Measurements from ENCODE around the gene AKTIP. TPM values are rescaled to one million over a fixed set of nuclear protein-coding genes. Genes with fewer than 3 reads are reported as not detected.

AKTIP gene
- total and polyA plus RNA-seq, 8 donors: 12.5 to 34.9 (median 16.4) TPM

DNA sequence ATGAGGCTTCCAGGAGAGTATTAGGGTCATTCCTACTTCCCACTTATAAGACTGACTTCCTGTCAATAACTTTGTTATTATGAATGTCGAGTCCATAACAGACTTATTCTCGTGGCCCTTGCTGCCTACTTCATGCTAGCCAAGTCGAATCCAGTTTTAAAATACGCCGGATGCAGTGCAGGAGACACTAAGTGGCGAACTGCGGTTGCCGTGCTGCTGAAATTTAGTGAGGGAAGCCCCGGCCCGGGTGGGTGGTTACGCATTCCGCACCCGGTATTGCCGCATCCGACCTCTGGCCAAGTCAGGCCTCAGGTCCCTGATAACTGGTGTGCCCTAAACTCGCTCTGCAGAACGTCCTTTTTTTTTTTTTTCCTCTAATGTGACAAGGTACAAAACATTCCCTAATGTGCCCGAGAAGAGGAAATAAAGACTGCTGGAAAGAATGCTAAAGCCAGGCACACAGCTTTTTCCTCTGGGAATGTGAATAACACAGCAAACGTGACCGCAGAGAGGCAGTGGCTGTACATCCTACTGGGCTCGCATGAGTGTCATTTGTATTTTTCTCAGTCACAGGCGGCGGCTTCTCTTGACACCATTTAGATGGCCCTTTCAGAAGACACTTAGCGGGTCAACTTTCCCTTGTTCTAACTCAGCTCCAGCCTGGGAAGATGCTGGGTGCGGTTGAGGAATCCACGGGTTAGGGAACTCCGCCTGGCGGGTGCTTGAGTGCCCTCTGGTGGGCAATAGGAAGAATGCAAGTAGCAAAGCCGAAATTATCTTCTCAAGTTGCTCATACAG, 7.1 kb upstream of the AKTIP start:
- Histone ChIP-seq H3K27ac (peak overlapping the region in 4 of 5 donors; percentile 20 to 65 (median 60)), H3K4me1 (peaks cover under 1 to 24% (median 20%) of the 10 kb centered on the region in 4 donors), H3K36me3 (no peaks in the 10 kb centered on the region), H3K27me3 (no peaks in the 10 kb centered on the region), H3K9me3 (no peaks in the 10 kb centered on the region), H3K4me3 (no peak overlapping the region)
- WGBS, 5 donors: 31 to 41% (median 35%) methylated on average over 29 of the region's 29 CpGs
- no peak for TF ChIP-seq POLR2A (IDR thresholded peaks at IDR 0.05)
- TF ChIP-seq, protein P1, sequence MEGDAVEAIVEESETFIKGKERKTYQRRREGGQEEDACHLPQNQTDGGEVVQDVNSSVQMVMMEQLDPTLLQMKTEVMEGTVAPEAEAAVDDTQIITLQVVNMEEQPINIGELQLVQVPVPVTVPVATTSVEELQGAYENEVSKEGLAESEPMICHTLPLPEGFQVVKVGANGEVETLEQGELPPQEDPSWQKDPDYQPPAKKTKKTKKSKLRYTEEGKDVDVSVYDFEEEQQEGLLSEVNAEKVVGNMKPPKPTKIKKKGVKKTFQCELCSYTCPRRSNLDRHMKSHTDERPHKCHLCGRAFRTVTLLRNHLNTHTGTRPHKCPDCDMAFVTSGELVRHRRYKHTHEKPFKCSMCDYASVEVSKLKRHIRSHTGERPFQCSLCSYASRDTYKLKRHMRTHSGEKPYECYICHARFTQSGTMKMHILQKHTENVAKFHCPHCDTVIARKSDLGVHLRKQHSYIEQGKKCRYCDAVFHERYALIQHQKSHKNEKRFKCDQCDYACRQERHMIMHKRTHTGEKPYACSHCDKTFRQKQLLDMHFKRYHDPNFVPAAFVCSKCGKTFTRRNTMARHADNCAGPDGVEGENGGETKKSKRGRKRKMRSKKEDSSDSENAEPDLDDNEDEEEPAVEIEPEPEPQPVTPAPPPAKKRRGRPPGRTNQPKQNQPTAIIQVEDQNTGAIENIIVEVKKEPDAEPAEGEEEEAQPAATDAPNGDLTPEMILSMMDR (IDR thresholded peaks at IDR 0.05): peak in 5 of 7 experiments; percentile 70 to 98 (median 93)
- TF ChIP-seq EP300 (IDR thresholded peaks at IDR 0.05): no peak
- TF ChIP-seq POLR2AphosphoS5 (IDR thresholded peaks at IDR 0.05): no peak
- intact Hi-C loops (cut with DNase I; ENCODE audit: low total_unique reads): no loop called here
- DNase-seq: peak; percentile 67 to 88

DNA sequence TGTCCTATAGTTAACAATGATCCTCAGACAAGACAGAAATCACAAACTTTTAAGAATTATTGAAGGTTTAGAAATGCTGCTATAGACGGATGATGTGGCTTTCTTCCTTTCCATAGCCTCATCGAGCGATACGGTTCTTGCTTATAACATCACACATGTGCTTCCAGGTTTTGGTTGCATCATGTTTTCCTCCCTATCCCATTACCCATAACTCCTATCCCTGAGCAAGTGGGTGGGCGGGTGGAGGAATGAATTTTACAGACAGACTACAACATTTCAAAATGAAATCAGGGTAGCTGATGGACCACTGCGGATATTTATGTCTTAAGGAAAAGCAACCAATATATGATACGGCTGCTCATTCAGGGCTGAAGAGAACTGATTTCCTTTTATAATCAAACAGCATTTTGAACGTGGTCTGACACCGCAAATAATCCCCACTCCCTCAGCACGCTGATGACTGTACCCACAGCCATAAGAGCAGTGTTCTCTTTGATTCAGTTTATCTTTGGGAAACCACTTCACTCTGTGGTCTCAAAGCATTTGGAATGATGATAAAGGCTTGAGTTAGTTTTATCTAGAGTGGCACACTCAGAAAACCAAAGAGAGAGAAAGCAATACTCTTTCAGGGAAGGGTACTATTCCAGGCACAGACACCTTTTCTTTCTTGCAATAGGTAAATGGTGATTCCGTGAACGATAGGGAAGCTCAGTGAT, 4.6 kb upstream of the AKTIP start:
- no peaks in the 10 kb centered on the region for H3K27me3 ChIP-seq
- intact Hi-C loops (cut with DNase I; ENCODE audit: low total_unique reads): no loop called here
- no peaks in the 10 kb centered on the region for H3K36me3 ChIP-seq
- TF ChIP-seq, protein P1 (IDR thresholded peaks at IDR 0.05): no peak
- TF ChIP-seq EP300 (IDR thresholded peaks at IDR 0.05) (no peak), POLR2AphosphoS5 (IDR thresholded peaks at IDR 0.05) (no peak), POLR2A (IDR thresholded peaks at IDR 0.05) (no peak)
- peaks cover 13 to 38% (median 32%) of the 10 kb centered on the region in 4 donors for H3K4me1 ChIP-seq
- H3K4me3 ChIP-seq: no peak overlapping the region
- H3K9me3 ChIP-seq: no peaks in the 10 kb centered on the region
- H3K27ac ChIP-seq: no peak overlapping the region
- no peak for DNase-seq
- 76 to 86% (median 78%) methylated on average over 12 of the region's 12 CpGs for WGBS, 5 donors

GRCh38 chr16:53506254-53506653, 3.2 kb upstream of the AKTIP start:
- no peak overlapping the region for H3K27ac ChIP-seq
- intact Hi-C loops (cut with DNase I; ENCODE audit: low total_unique reads): no loop called here
- no peak for DNase-seq
- no peak overlapping the region for H3K4me3 ChIP-seq
- no peaks in the 10 kb centered on the region for H3K9me3 ChIP-seq
- no peaks in the 10 kb centered on the region for H3K36me3 ChIP-seq
- H3K4me1 ChIP-seq: peaks cover 22 to 44% (median 37%) of the 10 kb centered on the region in 4 donors
- 75 to 82% (median 81%) methylated on average over 3 of the region's 3 CpGs for WGBS, 5 donors
- H3K27me3 ChIP-seq: no peaks in the 10 kb centered on the region
- TF ChIP-seq POLR2A (IDR thresholded peaks at IDR 0.05) (no peak), EP300 (IDR thresholded peaks at IDR 0.05) (no peak), POLR2AphosphoS5 (IDR thresholded peaks at IDR 0.05) (no peak)
- TF ChIP-seq, protein P1 (IDR thresholded peaks at IDR 0.05): no peak

DNA sequence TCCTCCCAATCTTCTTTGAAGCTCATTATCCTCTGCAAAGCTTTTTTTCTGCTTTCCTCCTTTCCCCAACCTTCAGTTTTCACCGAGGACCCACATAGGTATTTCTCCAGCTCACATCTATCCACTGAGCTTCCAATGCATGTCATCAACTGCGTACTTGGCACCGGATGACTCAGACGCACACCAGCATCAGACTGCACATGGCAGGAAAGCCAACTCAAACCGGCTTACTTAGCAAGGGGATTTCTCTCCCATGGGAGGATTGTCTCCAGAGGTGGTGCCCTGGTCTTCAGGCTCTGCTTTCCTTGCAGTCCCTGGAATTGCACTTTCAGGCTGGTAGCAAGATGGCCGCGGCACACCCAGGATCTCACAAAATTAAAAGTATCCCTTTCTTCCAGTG, 1.7 kb upstream of the AKTIP start:
- TF ChIP-seq EP300 (IDR thresholded peaks at IDR 0.05): no peak
- TF ChIP-seq POLR2A (IDR thresholded peaks at IDR 0.05): no peak
- no peak for TF ChIP-seq POLR2AphosphoS5 (IDR thresholded peaks at IDR 0.05)
- TF ChIP-seq, protein P1 (IDR thresholded peaks at IDR 0.05): no peak
- Histone ChIP-seq H3K4me1 (peaks cover 28 to 37% (median 32%) of the 10 kb centered on the region in 4 donors), H3K27me3 (no peaks in the 10 kb centered on the region), H3K27ac (peak overlapping the region; percentile 6 to 98 (median 96)), H3K36me3 (no peaks in the 10 kb centered on the region), H3K9me3 (no peaks in the 10 kb centered on the region), H3K4me3 (peak overlapping the region in 1 of 4 donors; percentile 89)
- WGBS, 5 donors: 69 to 82% (median 82%) methylated on average over 7 of the region's 7 CpGs
- intact Hi-C loops (cut with DNase I; ENCODE audit: low total_unique reads): loop anchor here (5.0 kb wide), 1 partner anchor 72 kb away; the partner anchor contains the start of gene RBL2
- peak in 1 of 2 donors; percentile 46 for DNase-seq

All from stomach (tissue), 9 donors.